SK-N-SH (cell line): ENCODE measurements around the gene PPP3CA. TPM values are rescaled to one million over a fixed set of nuclear protein-coding genes. Genes with fewer than 3 reads are reported as not detected.

ENCODE experiments used
- CTCF ChIA-PET: fragments of 300-600, 350-600 bp; formaldehyde crosslinking; extraction: SDS; loops from one replicate; lab custom pipeline; 2021; lab: Yijun Ruan, JAX
- POLR2A ChIA-PET: fragments of 350-600 bp; sonication (Branson Sonifier 250); formaldehyde crosslinking; extraction: SDS; loops from one replicate; lab custom pipeline; 2020; ENCODE audit warnings: antibody characterized with exemption, inconsistent platforms; lab: Yijun Ruan, JAX
- DNase-seq: peaks from one replicate; pipeline ENCODE4 v3.0.0; 2012
- H2AFZ ChIP-seq: fragments of 200-600 bp; sonication (generic); 2 replicates; pipeline ENCODE4 v1.8.1; 2016; ENCODE audit warnings: antibody characterized with exemption, mild to moderate bottlenecking, low read depth
- H3F3A ChIP-seq: fragments of 200-600 bp; sonication (generic); replicated peaks from 2 replicates; pipeline ENCODE3; 2016; ENCODE audit warnings: antibody characterized with exemption, mild to moderate bottlenecking; ENCODE audit not compliant: insufficient read depth
- H3K27ac ChIP-seq, 2 experiments: fragments of 200-500 bp in 1 of 2; fragments of 200-600 bp in 1 of 2; sonication (Bioruptor generic) in 1 of 2; sonication (generic), shearing (Covaris generic) in 1 of 2; 2 replicates each; pipeline versions ENCODE4 v1.5.1 to v1.6.1; 2014 to 2016; ENCODE audit warnings: low read depth in 2 of 2, inconsistent platforms in 1 of 2, low read length in 1 of 2, mild to moderate bottlenecking in 1 of 2, mixed read lengths in 1 of 2
- H3K27me3 ChIP-seq: fragments of 200-600 bp; sonication (generic), shearing (Covaris generic); 2 replicates; pipeline ENCODE4 v1.6.1; 2016; ENCODE audit warnings: mixed run types; ENCODE audit not compliant: insufficient read depth
- H3K36me3 ChIP-seq, 2 experiments: fragments of 200-500 bp in 1 of 2; fragments of 200-600 bp in 1 of 2; sonication (Bioruptor generic) in 1 of 2; sonication (generic) in 1 of 2; replicated peaks in 1 of 2; 2 replicates each; pipeline versions ENCODE3 to v1.5.1; 2014 to 2016; ENCODE audit warnings: low read length in 1 of 2, mild to moderate bottlenecking in 1 of 2; ENCODE audit not compliant: insufficient read depth in 2 of 2, control insufficient read depth in 1 of 2
- H3K4me1 ChIP-seq, 2 experiments: fragments of 200-500 bp in 1 of 2; fragments of 200-600 bp in 1 of 2; sonication (Bioruptor generic) in 1 of 2; sonication (generic), shearing (Covaris generic) in 1 of 2; 2 replicates each; pipeline versions ENCODE4 v1.5.1 to v1.6.1; 2014 to 2016; ENCODE audit warnings: low read depth in 1 of 2, low read length in 1 of 2, mixed run types in 1 of 2; ENCODE audit not compliant: insufficient read depth in 2 of 2, control insufficient read depth in 1 of 2
- H3K4me2 ChIP-seq: fragments of 200-600 bp; sonication (generic), shearing (Covaris generic); 2 replicates; pipeline ENCODE4 v1.6.1; 2017; ENCODE audit warnings: mixed run types
- H3K4me3 ChIP-seq, 2 experiments: fragments of 200-500 bp in 1 of 2; fragments of 200-600 bp in 1 of 2; sonication (Bioruptor generic) in 1 of 2; sonication (generic), shearing (Covaris generic) in 1 of 2; 2 replicates each; pipeline versions ENCODE4 v1.5.1 to v1.8.1; 2014 to 2016; ENCODE audit warnings: low read depth in 2 of 2, inconsistent platforms in 1 of 2, low read length in 1 of 2, mild to moderate bottlenecking in 1 of 2, mixed read lengths in 1 of 2, moderate library complexity in 1 of 2
- H3K79me2 ChIP-seq: fragments of 200-600 bp; sonication (generic); 2 replicates; pipeline ENCODE4 v1.8.1; 2017; ENCODE audit warnings: mild to moderate bottlenecking; ENCODE audit not compliant: insufficient read depth
- H3K9ac ChIP-seq: fragments of 200-600 bp; sonication (generic); 2 replicates; pipeline ENCODE4 v1.6.1; 2017; ENCODE audit warnings: mixed run types
- H3K9me2 ChIP-seq: fragments of 200-600 bp; sonication (generic); 2 replicates; pipeline ENCODE4 v1.6.1; 2017; ENCODE audit warnings: mixed run types
- H3K9me3 ChIP-seq: fragments of 200-600 bp; sonication (generic); 2 replicates; pipeline ENCODE4 v1.6.1; 2017; ENCODE audit warnings: mixed run types, mild to moderate bottlenecking, moderate library complexity
- H4K20me1 ChIP-seq: fragments of 200-600 bp; sonication (generic); 2 replicates; pipeline ENCODE4 v1.6.1; 2017; ENCODE audit warnings: mild to moderate bottlenecking, mixed run types; ENCODE audit not compliant: insufficient read depth
- EP300 ChIP-seq, 2 experiments: IDR thresholded peaks; 2 replicates each; pipeline versions ENCODE4 v1.4.0 to v1.6.1; 2012; ENCODE audit warnings: borderline replicate concordance in 1 of 2, low read depth in 1 of 2, low read length in 1 of 2
- FOXM1 ChIP-seq: IDR thresholded peaks from 2 replicates; pipeline ENCODE4 v1.4.0; 2012; ENCODE audit warnings: low read depth, mild to moderate bottlenecking
- JUND ChIP-seq: IDR thresholded peaks from 2 replicates; pipeline ENCODE4 v1.4.0; 2012
- POLR2AphosphoS5 ChIP-seq: IDR thresholded peaks from 2 replicates; pipeline ENCODE4 v1.6.1; 2012; ENCODE audit warnings: low read depth, low read length
- RAD21 ChIP-seq: IDR thresholded peaks from 2 replicates; pipeline ENCODE4 v1.6.1; 2012; ENCODE audit warnings: mild to moderate bottlenecking, low read length
- SIN3A ChIP-seq: IDR thresholded peaks from 2 replicates; pipeline ENCODE4 v1.6.1; 2012; ENCODE audit warnings: low read depth, mild to moderate bottlenecking, low read length, moderate library complexity, borderline replicate concordance
- TEAD4 ChIP-seq: IDR thresholded peaks from 2 replicates; pipeline ENCODE4 v1.4.0; 2012; ENCODE audit warnings: mild to moderate bottlenecking, borderline replicate concordance; ENCODE audit not compliant: insufficient read depth
- YY1 ChIP-seq: IDR thresholded peaks from 2 replicates; pipeline ENCODE4 v1.4.0; 2012; ENCODE audit warnings: low read depth, mild to moderate bottlenecking
- WGBS: methylation state at CpG from one replicate; pipeline ENCODE4 v1.1.6; 2017; ENCODE audit warnings: low lambda C conversion rate; 5-methylcytosine and 5-hydroxymethylcytosine counted together
- polyA plus RNA-seq, 3 experiments: library from polyadenylated mRNA; depleted of rRNA; stranded (reverse); fragments of >200 nt; gene quantifications; 2 replicates each; pipeline ENCODE4 v1.2.3, GENCODE V29; 2012
- TF ChIP-seq, protein P1 (sequence below): fragments of 150-350 bp; IDR thresholded peaks from 2 replicates; pipeline ENCODE4 v1.6.1; 2016; ENCODE audit warnings: mild to moderate bottlenecking, low read depth, low read length

PPP3CA gene
- polyA plus RNA-seq, 1 of the 3 experiments (the other 2 are of a cell fraction), result 10.7 TPM

GRCh38 chr4:101083131-101083530 lies 264.2 kb downstream of the PPP3CA start:
- no peak overlapping the region for H2AFZ ChIP-seq
- no peak overlapping the region for H3K4me3 ChIP-seq
- ChIA-PET POLR2A (no interaction called here), CTCF (interaction anchor here (0.6 to 1.0 kb wide), 2 partner anchors 329 to 765 kb away, joined by 3 to 4 read pairs; no protein-coding TSS in a partner anchor)
- no peaks in the 10 kb centered on the region; a peak in 1 of 4 replicates for H3K4me1 ChIP-seq
- H3K9me3 ChIP-seq, result no peaks in the 10 kb centered on the region
- H3K4me2 ChIP-seq, result no peak overlapping the region
- DNase-seq, result no peak
- no peaks in the 10 kb centered on the region for H3F3A ChIP-seq
- WGBS, result 95% methylated on average over 3 of the region's 3 CpGs
- TF ChIP-seq POLR2AphosphoS5 (no peak), EP300 (IDR thresholded peaks at IDR 0.05; ENCODE audit: borderline replicate concordance in 1 of 2, low read depth in 1 of 2, low read length in 1 of 2) (no peak), SIN3A (no peak), YY1 (no peak), JUND (no peak), TEAD4 (no peak)
- TF ChIP-seq, protein P1, sequence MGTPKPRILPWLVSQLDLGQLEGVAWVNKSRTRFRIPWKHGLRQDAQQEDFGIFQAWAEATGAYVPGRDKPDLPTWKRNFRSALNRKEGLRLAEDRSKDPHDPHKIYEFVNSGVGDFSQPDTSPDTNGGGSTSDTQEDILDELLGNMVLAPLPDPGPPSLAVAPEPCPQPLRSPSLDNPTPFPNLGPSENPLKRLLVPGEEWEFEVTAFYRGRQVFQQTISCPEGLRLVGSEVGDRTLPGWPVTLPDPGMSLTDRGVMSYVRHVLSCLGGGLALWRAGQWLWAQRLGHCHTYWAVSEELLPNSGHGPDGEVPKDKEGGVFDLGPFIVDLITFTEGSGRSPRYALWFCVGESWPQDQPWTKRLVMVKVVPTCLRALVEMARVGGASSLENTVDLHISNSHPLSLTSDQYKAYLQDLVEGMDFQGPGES, result no peak
- no peaks in the 10 kb centered on the region for H3K27me3 ChIP-seq
- no peak overlapping the region for H3K9ac ChIP-seq
- no peaks in the 10 kb centered on the region for H4K20me1 ChIP-seq
- no peaks in the 10 kb centered on the region for H3K9me2 ChIP-seq
- no peak overlapping the region for H3K27ac ChIP-seq
- no peaks in the 10 kb centered on the region for H3K79me2 ChIP-seq
- peaks cover 14 to 25% of the 10 kb centered on the region in 2 experiments for H3K36me3 ChIP-seq

- 92% methylated on average over 3 of the region's 3 CpGs for WGBS
- no peak overlapping the region for H3K9ac ChIP-seq
- no peak overlapping the region for H2AFZ ChIP-seq
- ChIA-PET POLR2A (no interaction called here), CTCF (no interaction called here)
- H3K9me3 ChIP-seq, result no peaks in the 10 kb centered on the region
- H3K4me3 ChIP-seq, result no peak overlapping the region
- no peaks in the 10 kb centered on the region; a peak in 2 of 4 replicates for H3K4me1 ChIP-seq
- no peaks in the 10 kb centered on the region for H3K79me2 ChIP-seq
- TF ChIP-seq FOXM1 (no peak), RAD21 (no peak), JUND (no peak)
- H3K4me2 ChIP-seq, result no peak overlapping the region
- no peaks in the 10 kb centered on the region for H3K9me2 ChIP-seq
- no peak for DNase-seq
- no peaks in the 10 kb centered on the region for H3K27me3 ChIP-seq
- H4K20me1 ChIP-seq, result no peaks in the 10 kb centered on the region
- H3K36me3 ChIP-seq, result peaks cover 14 to 22% of the 10 kb centered on the region in 2 experiments
- no peak overlapping the region for H3K27ac ChIP-seq
- peaks cover 5% of the 10 kb centered on the region for H3F3A ChIP-seq
These were observed 265.5 kb downstream of the PPP3CA start for GRCh38 chr4:101081695-101082369.

GRCh38 chr4:101081166-101081565 lies 266.2 kb downstream of the PPP3CA start:
- POLR2A ChIA-PET, result no interaction called here

More at GRCh38 chr4:101081166-101081565, 266.2 kb downstream of the PPP3CA start:
- no peak overlapping the region for H3K4me2 ChIP-seq
- H4K20me1 ChIP-seq, result no peaks in the 10 kb centered on the region
- H3K36me3 ChIP-seq, result peaks cover 14 to 28% of the 10 kb centered on the region in 2 experiments
- H3K9ac ChIP-seq, result no peak overlapping the region
- H3K4me3 ChIP-seq, result no peak overlapping the region
- no peaks in the 10 kb centered on the region for H3K9me3 ChIP-seq
- TF ChIP-seq EP300 (IDR thresholded peaks at IDR 0.05; ENCODE audit: borderline replicate concordance in 1 of 2, low read depth in 1 of 2, low read length in 1 of 2), result no peak
- TF ChIP-seq, all 33 proteins: peak for 0
- Histone ChIP-seq H3K9me2 (no peaks in the 10 kb centered on the region), H3K4me1 (no peaks in the 10 kb centered on the region; a peak in 1 of 4 replicates), H2AFZ (no peak overlapping the region), H3K27ac (no peak overlapping the region), H3K27me3 (no peaks in the 10 kb centered on the region), H3F3A (peaks cover 5% of the 10 kb centered on the region), H3K79me2 (no peaks in the 10 kb centered on the region)
- no peak for DNase-seq
- CTCF ChIA-PET, result no interaction called here
